Measurements from ENCODE around the gene SLC49A3. TPM values are rescaled to one million over a fixed set of nuclear protein-coding genes. Genes with fewer than 3 reads are reported as not detected.
A peak's percentile ranks its signal among the peaks of the same experiment; 100 is the strongest.
"Not testable (repeated sequence)": the region's sequence is repeated elsewhere in the genome, so short reads cannot be mapped to it uniquely, and the experiment has no call there.

The SLC49A3 gene
- total RNA-seq, 1 donor from 2014 or later: 19.9 TPM

- Mint-ChIP-seq H3K9me3 (ENCODE audit: unreplicated experiment) (peaks cover 2% of the 10 kb centered on the region), H3K36me3 (ENCODE audit: low read depth, unreplicated experiment) (peaks cover 2% of the 10 kb centered on the region), H3K27ac (ENCODE audit: unreplicated experiment) (no peak overlapping the region), H3K4me1 (ENCODE audit: unreplicated experiment) (no peaks in the 10 kb centered on the region), H3K27me3 (ENCODE audit: unreplicated experiment) (peaks cover 10% of the 10 kb centered on the region), H3K4me3 (ENCODE audit: unreplicated experiment) (no peak overlapping the region)
- no peak for TF ChIP-seq CTCF (IDR thresholded peaks at IDR 0.05; ENCODE audit: unreplicated experiment)
- no peak for DNase-seq (ENCODE audit: low spot score)
Observed at GRCh38 chr4:637536-638280, 51.2 kb downstream of the SLC49A3 start.

- H3K4me3 Mint-ChIP-seq (ENCODE audit: unreplicated experiment): no peak overlapping the region
- no peak for TF ChIP-seq CTCF (IDR thresholded peaks at IDR 0.05; ENCODE audit: unreplicated experiment)
- no peak for DNase-seq (ENCODE audit: low spot score)
- peaks cover 18% of the 10 kb centered on the region for H3K27me3 Mint-ChIP-seq (ENCODE audit: unreplicated experiment)
- H3K36me3 Mint-ChIP-seq (ENCODE audit: low read depth, unreplicated experiment): peaks cover 10% of the 10 kb centered on the region
- no peak overlapping the region for H3K27ac Mint-ChIP-seq (ENCODE audit: unreplicated experiment)
- no peaks in the 10 kb centered on the region for H3K4me1 Mint-ChIP-seq (ENCODE audit: unreplicated experiment)
- peaks cover 6% of the 10 kb centered on the region for H3K9me3 Mint-ChIP-seq (ENCODE audit: unreplicated experiment)
Observed at GRCh38 chr4:636628-637159, 52.3 kb downstream of the SLC49A3 start.

GRCh38 chr4:635851-636627 lies 52.9 kb downstream of the SLC49A3 start:
- peak overlapping the region; percentile 30 for H3K27ac Mint-ChIP-seq (ENCODE audit: unreplicated experiment)
- H3K9me3 Mint-ChIP-seq (ENCODE audit: unreplicated experiment): peaks cover 6% of the 10 kb centered on the region
- no peak for DNase-seq (ENCODE audit: low spot score)
- H3K27me3 Mint-ChIP-seq (ENCODE audit: unreplicated experiment): peaks cover 25% of the 10 kb centered on the region
- H3K4me3 Mint-ChIP-seq (ENCODE audit: unreplicated experiment): no peak overlapping the region
- H3K36me3 Mint-ChIP-seq (ENCODE audit: low read depth, unreplicated experiment): peaks cover 15% of the 10 kb centered on the region
- no peak for TF ChIP-seq CTCF (IDR thresholded peaks at IDR 0.05; ENCODE audit: unreplicated experiment)
- H3K4me1 Mint-ChIP-seq (ENCODE audit: unreplicated experiment): no peaks in the 10 kb centered on the region

GRCh38 chr4:635066-635835 lies 53.7 kb downstream of the SLC49A3 start:
- H3K9me3 Mint-ChIP-seq (ENCODE audit: unreplicated experiment); DNase-seq (ENCODE audit: low spot score); H3K4me1 Mint-ChIP-seq (ENCODE audit: unreplicated experiment); H3K4me3 Mint-ChIP-seq (ENCODE audit: unreplicated experiment): not testable (repeated sequence)
- Mint-ChIP-seq H3K36me3 (ENCODE audit: low read depth, unreplicated experiment) (peaks cover 19% of the 10 kb centered on the region), H3K27ac (ENCODE audit: unreplicated experiment) (peak overlapping the region; percentile 30), H3K27me3 (ENCODE audit: unreplicated experiment) (peaks cover 29% of the 10 kb centered on the region)

GRCh38 chr4:634599-634985 lies 54.4 kb downstream of the SLC49A3 start:
- no peak for TF ChIP-seq CTCF (IDR thresholded peaks at IDR 0.05; ENCODE audit: unreplicated experiment)
- H3K9me3 Mint-ChIP-seq (ENCODE audit: unreplicated experiment): peaks cover 6% of the 10 kb centered on the region
- no peak overlapping the region for H3K27ac Mint-ChIP-seq (ENCODE audit: unreplicated experiment)
- peaks cover 19% of the 10 kb centered on the region for H3K36me3 Mint-ChIP-seq (ENCODE audit: low read depth, unreplicated experiment)
- H3K27me3 Mint-ChIP-seq (ENCODE audit: unreplicated experiment): peaks cover 29% of the 10 kb centered on the region
- DNase-seq (ENCODE audit: low spot score): no peak
- H3K4me1 Mint-ChIP-seq (ENCODE audit: unreplicated experiment): no peaks in the 10 kb centered on the region
- no peak overlapping the region for H3K4me3 Mint-ChIP-seq (ENCODE audit: unreplicated experiment)
